ENCODE results near the gene CDK5.

The CDK5 gene

GRCh38 chr7:151011097-151011409 is 46.6 kb downstream of the CDK5 start:
- Histone ChIP-seq H3K4me3 (no peak overlapping the region), H3K27ac (no peak overlapping the region)
- DNase-seq (ENCODE audit: low spot score): no peak
- TF ChIP-seq CTCF (IDR thresholded peaks at IDR 0.05): no peak

GRCh38 chr7:151010307-151011096 is 47.2 kb downstream of the CDK5 start:
- no peak for DNase-seq (ENCODE audit: low spot score)
- TF ChIP-seq CTCF (IDR thresholded peaks at IDR 0.05): no peak
- H3K27ac ChIP-seq: peak overlapping the region in 1 of 2 donors; percentile 54
- no peak overlapping the region for H3K4me3 ChIP-seq

GRCh38 chr7:151010037-151010306 is 47.7 kb downstream of the CDK5 start:
- no peak for TF ChIP-seq CTCF (IDR thresholded peaks at IDR 0.05)
- no peak overlapping the region for H3K4me3 ChIP-seq
- no peak for DNase-seq (ENCODE audit: low spot score)

GRCh38 chr7:151009327-151010036 is 48.2 kb downstream of the CDK5 start:
- no peak for TF ChIP-seq CTCF (IDR thresholded peaks at IDR 0.05)
- no peak overlapping the region for H3K27ac ChIP-seq
- no peak overlapping the region for H3K4me3 ChIP-seq
- no peak for DNase-seq (ENCODE audit: low spot score)

More at GRCh38 chr7:151010037-151010306, 47.7 kb downstream of the CDK5 start:
- no peak overlapping the region for H3K27ac ChIP-seq

GRCh38 chr7:151008511-151009323 is 49.0 kb downstream of the CDK5 start:
- TF ChIP-seq CTCF (IDR thresholded peaks at IDR 0.05): peak; percentile 50
- no peak for DNase-seq (ENCODE audit: low spot score)
- Histone ChIP-seq H3K27ac (peak overlapping the region in 1 of 2 donors; percentile 37), H3K4me3 (peak overlapping the region; percentile 55)

- TF ChIP-seq CTCF (IDR thresholded peaks at IDR 0.05): no peak
- Histone ChIP-seq H3K4me3 (peak overlapping the region; percentile 55), H3K27ac (peak overlapping the region in 1 of 2 donors; percentile 37)
- no peak for DNase-seq (ENCODE audit: low spot score)
These were observed 49.6 kb downstream of the CDK5 start for GRCh38 chr7:151008143-151008510.

All from coronary artery (tissue), 2 donors.